H1 (cell line): ENCODE data around the gene TSPAN33. TPM values are rescaled to one million over a fixed set of nuclear protein-coding genes. Genes with fewer than 3 reads are reported as not detected.

Experiments
- CTCF ChIA-PET: fragments of 300-600 bp; sonication (Branson Sonifier 250); formaldehyde crosslinking; loops from one replicate; lab custom pipeline; 2021; ENCODE audit not compliant: partially characterized antibody; lab: Charles Lee
- POLR2A ChIA-PET: fragments of 300-600 bp; sonication (Branson Sonifier 250); formaldehyde crosslinking; loops from one replicate; lab custom pipeline; 2021; ENCODE audit warnings: inconsistent platforms; ENCODE audit not compliant: partially characterized antibody; lab: Charles Lee
- DNase-seq, 2 experiments: peaks; one replicate each; pipeline versions ENCODE4 v3.0.0 to v3.0.0-alpha.2; 2010 to 2022; ENCODE audit warnings: low spot score in 2 of 2, low read depth in 1 of 2, mixed read lengths in 1 of 2
- FAIRE-seq: peaks from 2 replicates; lab custom pipeline; 2011; peaks lifted over from hg19 to GRCh38; lab: Jason Lieb, UNC
- H2AFZ ChIP-seq: 2 replicates; pipeline ENCODE4 v1.8.1; 2012; ENCODE audit warnings: low read length, inconsistent platforms
- H2AK5ac ChIP-seq: 2 replicates; pipeline ENCODE4 v1.6.1; 2013; ENCODE audit warnings: low read depth, low read length
- H2BK120ac ChIP-seq: replicated peaks from 2 replicates; pipeline ENCODE3; 2013; ENCODE audit warnings: low read depth, low read length, inconsistent platforms
- H2BK12ac ChIP-seq: 2 replicates; pipeline ENCODE4 v1.6.1; 2013; ENCODE audit warnings: low read depth, low read length
- H2BK15ac ChIP-seq: 2 replicates; pipeline ENCODE4 v1.6.1; 2013; ENCODE audit warnings: low read length
- H2BK20ac ChIP-seq: 2 replicates; pipeline ENCODE4 v1.6.1; 2013; ENCODE audit warnings: low read length
- H2BK5ac ChIP-seq: 2 replicates; pipeline ENCODE4 v1.6.1; 2013; ENCODE audit warnings: low read depth, low read length
- H3K14ac ChIP-seq: 2 replicates; pipeline ENCODE4 v1.6.1; 2013; ENCODE audit warnings: inconsistent platforms; ENCODE audit not compliant: insufficient read length
- H3K18ac ChIP-seq: 2 replicates; pipeline ENCODE4 v1.6.1; 2013; ENCODE audit warnings: low read length; ENCODE audit errors: extremely low read depth
- H3K23ac ChIP-seq: 2 replicates; pipeline ENCODE4 v1.6.1; 2013; ENCODE audit warnings: inconsistent platforms; ENCODE audit not compliant: insufficient read length
- H3K23me2 ChIP-seq: 2 replicates; pipeline ENCODE4 v1.6.1; 2013; ENCODE audit warnings: low read depth, low read length
- H3K27ac ChIP-seq: 2 replicates; pipeline ENCODE4 v1.6.1; 2011; ENCODE audit warnings: low read depth, low read length, inconsistent platforms
- H3K27me3 ChIP-seq, 4 experiments: replicated peaks in 1 of 4; 1 replicate in 1 of 4; 2 replicates in 3 of 4; pipeline versions ENCODE4 v1.6.1 to v1.8.1; 2011 to 2013; ENCODE audit warnings: low read length in 3 of 4, mild to moderate bottlenecking in 3 of 4, inconsistent platforms in 2 of 4, mixed read lengths in 2 of 4, moderate library complexity in 1 of 4; ENCODE audit not compliant: control insufficient read depth in 3 of 4, insufficient read depth in 3 of 4; ENCODE audit errors: extremely low read depth in 1 of 4
- H3K36me3 ChIP-seq, 4 experiments: 2 replicates each; pipeline versions ENCODE4 v1.6.1 to v1.8.1; 2011 to 2013; ENCODE audit warnings: mild to moderate bottlenecking in 4 of 4, low read length in 3 of 4, moderate library complexity in 2 of 4, control low read depth in 1 of 4, inconsistent platforms in 1 of 4; ENCODE audit not compliant: insufficient read depth in 4 of 4, control insufficient read depth in 2 of 4
- H3K4ac ChIP-seq: replicated peaks from 2 replicates; pipeline ENCODE3; 2013; ENCODE audit warnings: low read length, low read depth, mixed read lengths, inconsistent platforms; ENCODE audit not compliant: insufficient read length
- H3K4me1 ChIP-seq, 4 experiments: replicated peaks in 1 of 4; 1 replicate in 1 of 4; 2 replicates in 3 of 4; pipeline versions ENCODE4 v1.6.1 to v1.8.1; 2011 to 2013; ENCODE audit warnings: low read length in 3 of 4, inconsistent platforms in 2 of 4, mixed read lengths in 1 of 4; ENCODE audit not compliant: insufficient read depth in 4 of 4, control insufficient read depth in 3 of 4
- H3K4me2 ChIP-seq, 2 experiments: 2 replicates each; pipeline versions ENCODE4 v1.6.1 to v1.8.1; 2011 to 2013; ENCODE audit warnings: low read depth in 2 of 2, low read length in 2 of 2, control low read depth in 1 of 2, inconsistent platforms in 1 of 2, mild to moderate bottlenecking in 1 of 2; ENCODE audit not compliant: insufficient read depth in 1 of 2
- H3K4me3 ChIP-seq, 4 experiments: fragments of 200-600, 300-600 bp in 1 of 4; sonication (generic), shearing (Covaris generic), sonication (Bioruptor Twin) in 1 of 4; 2 replicates each; pipeline versions ENCODE4 v1.5.1 to v1.8.1; 2011 to 2016; ENCODE audit warnings: low read length in 4 of 4, low read depth in 3 of 4, control low read depth in 2 of 4, inconsistent platforms in 2 of 4, mild to moderate bottlenecking in 2 of 4, mixed read lengths in 1 of 4, moderate library complexity in 1 of 4; ENCODE audit not compliant: insufficient read depth in 2 of 4; ENCODE audit errors: extremely low read depth in 1 of 4
- H3K56ac ChIP-seq: replicated peaks from 2 replicates; pipeline ENCODE3; 2013; ENCODE audit warnings: low read depth, mild to moderate bottlenecking, mixed read lengths, low read length, inconsistent platforms; ENCODE audit not compliant: insufficient read length
- H3K79me1 ChIP-seq: 2 replicates; pipeline ENCODE4 v1.6.1; 2013; ENCODE audit warnings: low read depth, low read length, control low read depth
- H3K79me2 ChIP-seq, 2 experiments: 2 replicates each; pipeline versions ENCODE4 v1.6.1 to v1.8.1; 2012 to 2013; ENCODE audit warnings: low read length in 2 of 2, mild to moderate bottlenecking in 2 of 2, inconsistent platforms in 1 of 2; ENCODE audit not compliant: insufficient read depth in 2 of 2, control insufficient read depth in 1 of 2
- H3K9ac ChIP-seq, 4 experiments: replicated peaks in 1 of 4; 1 replicate in 1 of 4; 2 replicates in 3 of 4; pipeline versions ENCODE4 v1.6.1 to v1.8.1; 2011 to 2013; ENCODE audit warnings: low read depth in 3 of 4, low read length in 3 of 4, control low read depth in 2 of 4, mild to moderate bottlenecking in 2 of 4, moderate library complexity in 2 of 4, inconsistent platforms in 1 of 4; ENCODE audit errors: extremely low read depth in 1 of 4
- H3K9me3 ChIP-seq, 2 experiments: 2 replicates each; pipeline versions ENCODE4 v1.6.1 to v1.8.1; 2012 to 2013; ENCODE audit warnings: mild to moderate bottlenecking in 2 of 2, moderate library complexity in 2 of 2, control low read depth in 1 of 2, inconsistent platforms in 1 of 2, low read depth in 1 of 2, low read length in 1 of 2, mixed read lengths in 1 of 2; ENCODE audit not compliant: insufficient read depth in 2 of 2
- H4K20me1 ChIP-seq, 2 experiments: replicated peaks in 1 of 2; 2 replicates each; pipeline versions ENCODE3 to v1.8.1; 2011 to 2013; ENCODE audit warnings: inconsistent platforms in 2 of 2, low read length in 2 of 2, mild to moderate bottlenecking in 1 of 2; ENCODE audit not compliant: insufficient read depth in 2 of 2, control insufficient read depth in 1 of 2
- H4K5ac ChIP-seq: 2 replicates; pipeline ENCODE4 v1.6.1; 2013; ENCODE audit warnings: low read length, low read depth, mixed read lengths, inconsistent platforms; ENCODE audit not compliant: insufficient read length
- H4K8ac ChIP-seq: 2 replicates; pipeline ENCODE4 v1.8.0; 2013; ENCODE audit warnings: mild to moderate bottlenecking, moderate library complexity, low read length, inconsistent platforms; ENCODE audit not compliant: insufficient read depth; ENCODE audit errors: extremely low read depth
- H4K91ac ChIP-seq: replicated peaks from 2 replicates; pipeline ENCODE3; 2013; ENCODE audit warnings: low read length, mixed read lengths, inconsistent platforms; ENCODE audit not compliant: insufficient read length
- BACH1 ChIP-seq: IDR thresholded peaks from 2 replicates; pipeline ENCODE4 v1.6.1; 2012; ENCODE audit warnings: low read length, improper control_type of control experiment
- CBX8 ChIP-seq: fragments of 300-800, 300-1000 bp; sonication (generic); IDR thresholded peaks from 2 replicates; pipeline ENCODE4 v1.7.1; 2016; ENCODE audit warnings: low read depth, low read length, borderline replicate concordance
- CREB1 ChIP-seq: IDR thresholded peaks from 2 replicates; pipeline ENCODE4 v1.6.1; 2012; ENCODE audit warnings: inconsistent platforms
- EZH2 ChIP-seq: fragments of 200-600 bp; sonication (generic); IDR thresholded peaks from 2 replicates; pipeline ENCODE4 v1.7.1; 2012; ENCODE audit warnings: low read depth, mild to moderate bottlenecking, moderate library complexity, low read length, inconsistent platforms; ENCODE audit not compliant: severe bottlenecking
- GTF2F1 ChIP-seq: IDR thresholded peaks from 2 replicates; pipeline ENCODE4 v1.6.1; 2012; ENCODE audit warnings: low read depth, low read length, improper control_type of control experiment, borderline replicate concordance
- POLR2A ChIP-seq, 2 experiments: IDR thresholded peaks; 1 replicate in 1 of 2; 2 replicates in 1 of 2; pipeline ENCODE4 v1.6.1; 2011; ENCODE audit warnings: low read depth in 2 of 2, low read length in 2 of 2, mild to moderate bottlenecking in 2 of 2; ENCODE audit errors: control extremely low read depth in 1 of 2
- POLR2AphosphoS5 ChIP-seq: IDR thresholded peaks from 2 replicates; pipeline ENCODE4 v1.6.1; 2011; ENCODE audit warnings: low read depth, low read length
- SRF ChIP-seq: IDR thresholded peaks from 2 replicates; pipeline ENCODE4 v1.6.1; 2011; ENCODE audit warnings: mild to moderate bottlenecking, low read depth, low read length, moderate library complexity
- TAF1 ChIP-seq: IDR thresholded peaks from 2 replicates; pipeline ENCODE4 v1.6.1; 2011; ENCODE audit warnings: mild to moderate bottlenecking, low read depth, low read length
- TAF7 ChIP-seq: optimal IDR thresholded peaks from 2 replicates; pipeline ENCODE3; 2011; ENCODE audit warnings: low read depth, mild to moderate bottlenecking, inconsistent platforms, low read length, moderate library complexity, borderline replicate concordance
- TBP ChIP-seq: IDR thresholded peaks from 2 replicates; pipeline ENCODE4 v1.6.1; 2011; ENCODE audit warnings: low read depth, low read length, improper control_type of control experiment
- WGBS, 2 experiments: shearing (Covaris generic) in 1 of 2; methylation state at CpG; one replicate each; pipeline versions ENCODE4 v1.1.6 to v1.1.7; 2013 to 2015; ENCODE audit warnings: low lambda C conversion rate in 2 of 2, mixed read lengths in 2 of 2, inconsistent platforms in 1 of 2, low coverage in 1 of 2, missing lambda C conversion rate in 1 of 2; ENCODE audit not compliant: insufficient replicate concordance in 2 of 2, insufficient coverage in 1 of 2, insufficient read length in 1 of 2; ENCODE audit errors: extremely low coverage in 1 of 2, missing lambda C conversion rate in 1 of 2; 5-methylcytosine and 5-hydroxymethylcytosine counted together
- polyA plus RNA-seq, 7 experiments: library from polyadenylated mRNA; depleted of rRNA in 3 of 7; stranded (reverse) in 5 of 7; unstranded in 2 of 7; fragments of >200 nt in 5 of 7; fragments of 200-250 nt in 2 of 7; gene quantifications; 1 replicate in 5 of 7; 2 replicates in 1 of 7; 4 replicates in 1 of 7; pipeline versions ENCODE4 v1.2.1 to v1.2.3, GENCODE V29; 2011 to 2013; ENCODE audit warnings: missing spikeins in 2 of 7, mixed read lengths in 2 of 7
- total RNA-seq: library from RNA; stranded (reverse); fragmentation: NEBNext Ultra II Directional; extraction: Animal tissue kit (Norgen Biotek cat#: 25700); gene quantifications from 2 replicates; pipeline ENCODE4 v1.2.1, GENCODE V29; 2021

Gene TSPAN33
- total and polyA plus RNA-seq, 2 of the 8 experiments (the other 6 are each of a cell fraction or from before 2014, with no cell fraction given) = 42.8 to 47.1 TPM

DNA sequence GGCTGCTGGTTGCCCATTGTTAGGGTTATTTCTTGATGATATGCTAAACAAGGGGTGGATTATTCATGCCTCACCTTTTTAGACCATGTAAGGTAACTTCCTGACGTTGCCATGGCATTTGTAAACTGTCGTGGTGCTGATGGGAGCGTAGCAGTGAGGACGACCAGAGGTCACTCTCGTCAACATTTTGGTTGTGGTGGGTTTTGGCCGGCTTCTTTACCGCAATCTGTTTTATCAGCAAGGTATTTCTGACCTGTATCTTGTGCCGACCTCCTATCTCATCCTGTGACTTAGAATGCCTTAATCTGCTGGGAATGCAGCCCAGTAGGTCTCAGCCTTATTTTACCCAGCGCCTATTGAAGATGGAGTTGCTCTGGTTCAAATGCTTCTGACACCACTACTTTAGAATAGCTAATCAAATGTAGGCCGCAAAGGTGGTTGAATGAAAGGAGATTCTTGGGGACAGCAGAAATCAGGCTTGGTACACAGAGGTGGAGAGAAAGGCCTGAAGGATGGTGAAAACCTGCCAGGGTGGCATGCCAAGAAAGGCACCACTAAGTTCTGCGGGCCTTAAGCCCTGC lies 26.0 kb downstream of the TSPAN33 start:
- H2BK5ac ChIP-seq = no peak overlapping the region
- no peaks in the 10 kb centered on the region for H3K79me2 ChIP-seq
- H3K56ac ChIP-seq = no peak overlapping the region
- H2BK12ac ChIP-seq = peak overlapping the region; percentile 52; the same call in 1 of the 2 replicates
- H3K14ac ChIP-seq = no peak overlapping the region
- POLR2A ChIA-PET = interaction anchor here (0.7 to 6.4 kb wide), 19 partner anchors 9 to 264 kb away, joined by 3 to 116 read pairs (median 4); partner anchors contain the start of genes SMO, STRIP2 and TNPO3
- no peak overlapping the region for H2BK20ac ChIP-seq
- H3K4me2 ChIP-seq = peak overlapping the region; percentile 76 to 77
- no peaks in the 10 kb centered on the region for H3K9me3 ChIP-seq
- H4K91ac ChIP-seq = no peak overlapping the region
- H4K5ac ChIP-seq = no peak overlapping the region
- no peaks in the 10 kb centered on the region; a peak in 1 of 7 replicates for H3K27me3 ChIP-seq
- peaks cover 10 to 17% (median 12%) of the 10 kb centered on the region in 4 experiments for H3K4me1 ChIP-seq
- 33% methylated on average over 11 of the region's 11 CpGs; no CpG with 5 or more reads in 1 of the 2 experiments for WGBS, 2 experiments
- H3K79me1 ChIP-seq = no peaks in the 10 kb centered on the region
- H2BK120ac ChIP-seq = no peak overlapping the region
- peak; percentile 74 for FAIRE-seq
- H3K23ac ChIP-seq = no peak overlapping the region
- H4K8ac ChIP-seq = no peak overlapping the region
- H2AFZ ChIP-seq = no peak overlapping the region
- H2AK5ac ChIP-seq = no peak overlapping the region; the same call in 1 of the 2 replicates
- no peaks in the 10 kb centered on the region for H4K20me1 ChIP-seq
- no peak overlapping the region for H2BK15ac ChIP-seq
- H3K4ac ChIP-seq = no peak overlapping the region
- CTCF ChIA-PET = interaction anchor here (1.1 to 19.3 kb wide), 5 partner anchors 9 to 256 kb away, joined by 3 to 258 read pairs (median 4); no protein-coding TSS in a partner anchor
- peaks cover 0 to 3% (median 0%) of the 10 kb centered on the region in 4 experiments; a peak in 3 of 8 replicates for H3K36me3 ChIP-seq
- TF ChIP-seq CBX8 (no peak), POLR2AphosphoS5 (peak; percentile 93), SRF (peak; percentile 89), BACH1 (no peak), EZH2 (no peak), TAF7 (peak; percentile 34), TBP (peak; percentile 78; the same call in 1 of the 2 replicates), TAF1 (peak; percentile 40; the same call in 1 of the 2 replicates), POLR2A (IDR thresholded peaks at IDR 0.05; ENCODE audit: control extremely low read depth in 1 of 2, low read depth in 2 of 2, low read length in 2 of 2) (peak; percentile 58 to 79), GTF2F1 (peak; percentile 67; the same call in 1 of the 2 replicates), CREB1 (peak; percentile 23; the same call in 1 of the 2 replicates)
- H3K27ac ChIP-seq = 0 out of 2 replicates have a peak overlapping the region, but pooled peaks have one; percentile 20
- H3K9ac ChIP-seq = 0 out of 7 replicates have a peak overlapping the region, but pooled peaks of 1 of the 4 experiments have one; percentile 46
- H3K18ac ChIP-seq = no peak overlapping the region
- H3K4me3 ChIP-seq = peak overlapping the region in 2 of 4 experiments; percentile 26 to 62; a peak in 2 of 8 replicates
- DNase-seq = peak in 1 of 2 experiments; percentile 59
- peaks cover 8% of the 10 kb centered on the region for H3K23me2 ChIP-seq
